GM03348 (cell line): ENCODE measurements around the gene TRIM59.
A peak's percentile ranks its signal among the peaks of the same experiment; 100 is the strongest.

Source experiments
- DNase-seq: peaks from one replicate; pipeline ENCODE4 v3.0.0; 2012; ENCODE audit warnings: low spot score

The TRIM59 gene

DNA sequence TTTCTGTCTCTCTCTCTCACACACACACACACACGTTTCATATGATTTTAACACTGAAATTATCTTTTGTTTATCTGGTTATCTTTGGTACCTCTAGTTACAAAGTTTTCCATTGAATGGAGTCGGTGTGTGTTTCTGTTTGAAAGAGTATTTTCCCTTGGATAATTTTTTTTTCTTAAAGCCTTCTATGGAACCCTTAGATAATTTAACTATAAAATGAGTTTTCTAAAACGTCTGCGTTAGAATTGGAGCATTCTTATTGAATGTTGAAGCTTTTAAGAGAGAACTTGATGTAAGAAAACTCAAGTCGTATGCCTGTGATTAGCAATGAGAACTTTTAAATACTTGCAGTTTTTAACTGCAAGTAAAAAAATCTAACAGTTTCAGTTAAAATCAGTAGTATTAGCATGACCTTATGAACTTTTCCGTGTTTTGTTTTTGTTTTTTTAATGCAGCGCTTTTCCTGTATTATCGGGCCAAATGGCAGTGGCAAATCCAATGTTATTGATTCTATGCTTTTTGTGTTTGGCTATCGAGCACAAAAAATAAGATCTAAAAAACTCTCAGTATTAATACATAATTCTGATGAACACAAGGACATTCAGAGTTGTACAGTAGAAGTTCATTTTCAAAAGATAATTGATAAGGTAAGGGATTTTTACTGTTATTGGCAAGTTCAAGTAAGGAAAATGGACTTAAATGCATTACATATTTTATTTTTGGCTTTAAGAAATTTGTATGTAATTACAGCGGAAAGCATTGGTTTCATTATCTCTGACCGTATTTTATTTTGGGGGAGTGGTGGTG, 47.2 kb downstream of the TRIM59 start:
- DNase-seq: no peak

DNA sequence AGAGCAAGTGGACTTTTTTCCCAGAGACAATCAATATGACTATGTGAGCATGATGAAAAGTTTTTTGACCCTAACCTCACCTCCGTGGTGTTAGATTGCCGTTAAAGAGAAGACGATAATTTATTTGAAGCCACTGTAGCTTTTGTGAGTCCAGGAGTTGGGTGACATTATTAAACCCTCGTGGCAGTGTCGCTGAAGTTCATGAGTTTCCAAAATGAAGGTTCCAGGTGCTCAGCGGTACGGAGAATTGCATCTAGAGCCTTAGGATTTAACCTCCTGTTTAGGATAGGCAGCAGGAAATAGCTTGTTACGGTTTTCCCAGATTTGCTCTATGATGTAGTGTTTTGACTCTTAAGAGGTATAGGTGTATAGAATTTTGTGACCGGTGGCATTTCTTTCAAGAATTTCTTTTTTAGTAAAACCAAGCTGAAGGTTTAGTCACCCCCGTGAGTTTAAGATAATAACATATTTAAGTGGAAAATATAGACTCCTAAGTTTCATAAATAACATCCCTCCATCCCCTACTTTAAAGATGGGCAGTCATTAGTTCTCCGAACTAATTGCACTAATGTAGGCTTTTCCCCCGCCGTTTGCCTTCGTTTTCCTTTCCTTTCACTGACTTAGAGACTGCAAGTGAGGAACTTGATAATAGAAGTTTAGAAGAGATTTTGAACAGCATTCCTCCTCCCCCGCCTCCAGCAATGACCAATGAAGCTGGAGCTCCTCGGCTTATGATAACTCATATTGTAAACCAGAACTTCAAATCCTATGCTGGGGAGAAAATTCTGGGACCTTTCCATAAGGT, 48.1 kb downstream of the TRIM59 start:
- DNase-seq: peak; percentile 60

DNA sequence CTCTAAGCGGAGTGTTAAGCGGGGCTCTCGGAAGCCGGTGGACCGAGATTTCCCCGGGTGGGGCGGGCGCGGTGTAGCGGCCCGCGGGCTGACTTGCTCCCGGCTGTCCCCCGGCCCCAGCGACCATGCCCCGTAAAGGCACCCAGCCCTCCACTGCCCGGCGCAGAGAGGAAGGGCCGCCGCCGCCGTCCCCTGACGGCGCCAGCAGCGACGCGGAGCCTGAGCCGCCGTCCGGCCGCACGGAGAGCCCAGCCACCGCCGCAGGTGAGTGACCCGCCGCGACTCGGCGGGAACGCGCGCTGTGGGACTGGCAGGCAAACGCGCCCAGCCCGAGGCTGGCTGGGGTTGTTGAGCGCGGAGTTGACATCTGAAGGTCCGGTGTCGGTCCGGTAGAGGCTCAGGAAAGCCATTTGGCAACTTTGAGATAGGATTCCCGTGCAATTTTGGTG, 48.9 kb downstream of the TRIM59 start:
- peak; percentile 20 for DNase-seq

DNA sequence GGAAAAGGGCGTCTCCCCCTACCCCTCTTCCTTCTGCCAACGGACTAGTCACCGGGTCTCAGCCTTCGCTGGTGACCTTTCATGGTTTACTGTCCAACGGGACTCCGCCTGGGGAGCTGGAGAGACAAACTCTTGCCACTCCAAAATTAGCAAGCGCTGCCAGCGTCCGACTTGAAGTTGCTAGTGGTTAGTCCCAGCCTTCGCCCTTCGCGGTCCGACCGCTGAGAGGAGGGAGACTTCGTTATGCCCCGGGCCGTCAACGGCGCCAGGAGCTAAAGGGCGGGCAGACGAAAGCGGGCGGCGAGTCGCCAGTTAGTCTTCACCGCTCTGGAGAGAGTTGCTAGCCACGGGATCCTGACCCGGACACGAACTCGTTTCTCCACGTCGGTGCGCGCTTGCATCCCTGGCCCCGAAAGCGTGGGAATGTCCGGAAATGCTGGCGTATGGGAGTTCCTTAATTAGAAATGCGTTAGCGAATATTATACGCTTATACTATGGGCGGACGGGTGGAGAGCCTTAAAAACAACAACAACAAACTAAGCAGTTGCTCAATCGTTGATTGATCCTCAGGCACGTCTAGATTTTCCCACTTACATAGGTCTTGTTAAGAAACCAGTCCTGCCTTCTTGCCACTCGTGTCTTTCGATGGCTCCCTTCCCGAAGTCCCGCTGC, 49.4 kb downstream of the TRIM59 start:
- DNase-seq: peak; percentile 39

DNA sequence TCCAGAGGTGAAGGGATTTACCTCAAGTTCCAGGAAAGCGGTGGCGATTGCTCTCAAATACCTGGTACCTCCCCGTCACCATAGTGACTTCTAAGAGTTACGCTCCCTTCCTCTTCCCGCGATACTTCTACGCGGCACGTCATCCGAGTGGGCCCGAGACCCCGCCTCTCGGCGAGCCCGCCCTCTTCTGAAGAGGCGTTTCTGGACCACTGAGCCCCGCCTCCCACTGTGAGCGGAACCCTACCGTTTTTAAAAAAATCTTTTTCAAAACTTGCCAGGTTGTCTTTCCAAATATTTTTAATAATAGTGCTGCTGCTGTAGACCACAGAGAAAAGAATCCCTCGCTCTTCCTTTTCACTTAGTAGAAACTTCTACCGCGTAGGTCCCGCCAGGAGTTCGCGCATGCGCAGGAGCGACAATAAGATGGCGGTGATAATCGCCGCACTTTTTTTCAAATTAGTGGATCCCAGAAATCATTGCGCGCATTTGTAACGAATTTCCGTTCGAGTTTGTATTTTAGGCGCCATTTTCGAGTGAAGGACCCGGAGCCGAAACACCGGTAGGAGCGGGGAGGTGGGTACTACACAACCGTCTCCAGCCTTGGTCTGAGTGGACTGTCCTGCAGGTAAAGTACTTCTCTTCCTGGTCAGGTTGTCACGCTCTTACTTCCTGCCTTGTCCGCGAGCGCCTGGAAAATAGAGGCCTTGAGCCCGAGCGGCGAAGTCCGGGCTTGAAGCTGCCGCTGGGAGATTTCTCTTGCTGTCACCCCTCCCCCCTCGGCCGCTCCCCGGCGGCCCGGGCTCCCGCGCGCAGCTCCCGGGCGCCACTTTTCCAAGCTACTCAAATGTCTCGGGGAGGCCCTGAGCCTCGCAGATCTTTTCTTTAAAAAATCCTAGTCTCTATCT, 50.2 kb downstream of the TRIM59 start, which contains the start of the genes IFT80 and SMC4:
Gene IFT80, minus strand, starts transcription at position 101 of the 905 bp plus-strand sequence. CDS start 14,625 bp downstream, outside the sequence.
Gene SMC4, plus strand, starts transcription at position 526 of the 905 bp plus-strand sequence. CDS start 1,177 bp downstream, outside the sequence.
- peak; percentile 95 for DNase-seq

DNA sequence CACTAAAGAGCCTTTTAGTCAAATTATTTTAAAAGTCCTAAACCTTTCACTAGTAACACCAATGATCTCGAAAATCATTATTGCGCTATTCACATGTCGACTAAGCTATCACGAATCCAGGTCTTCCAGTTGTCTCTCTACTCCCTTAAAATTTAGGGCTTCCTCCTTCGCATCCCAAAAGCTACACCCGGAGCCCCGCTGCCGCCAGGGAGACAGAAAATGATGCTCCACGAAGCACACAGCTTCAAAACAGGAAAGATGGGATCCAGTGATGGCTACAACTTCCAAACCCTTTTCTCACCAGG, 50.8 kb downstream of the TRIM59 start:
- DNase-seq: no peak

DNA sequence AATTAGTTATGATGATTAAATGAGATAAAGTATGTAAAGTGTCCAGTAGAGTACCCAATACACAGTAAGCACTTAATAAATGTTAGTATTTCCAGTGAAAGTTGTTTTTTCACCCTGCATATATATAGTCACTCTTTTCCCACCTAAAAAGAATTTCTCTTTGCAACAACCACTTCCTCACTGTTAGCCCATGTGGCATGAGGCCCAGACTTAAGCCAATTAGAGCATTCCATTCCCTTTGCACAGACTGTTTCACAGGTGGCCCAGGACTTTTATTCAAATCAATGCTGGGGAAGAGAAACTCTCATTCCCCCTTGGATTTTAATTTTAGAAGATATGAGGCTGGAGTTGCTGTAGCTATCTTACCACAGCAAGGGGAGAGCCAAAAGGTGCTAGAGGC, 54.3 kb downstream of the TRIM59 start:
- DNase-seq: peak; percentile 69

DNA sequence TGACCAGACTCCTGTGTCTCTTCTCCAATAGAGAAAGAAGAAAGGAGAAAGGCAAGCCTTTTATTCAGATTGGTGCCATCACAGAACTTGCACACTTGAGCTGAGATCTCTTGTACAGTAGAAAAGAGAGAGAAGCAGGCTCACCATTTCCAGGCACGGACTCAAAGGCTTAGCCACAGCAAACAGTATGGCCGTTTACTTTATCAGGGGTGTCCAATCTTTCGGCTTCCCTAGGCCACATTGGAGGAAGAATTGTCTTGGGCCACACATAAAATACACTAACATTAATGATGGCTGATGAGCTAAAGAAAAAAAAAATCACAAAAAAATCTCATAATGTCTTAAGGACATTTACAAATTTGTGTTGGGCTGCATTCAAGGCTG, 55.6 kb downstream of the TRIM59 start:
- no peak for DNase-seq

DNA sequence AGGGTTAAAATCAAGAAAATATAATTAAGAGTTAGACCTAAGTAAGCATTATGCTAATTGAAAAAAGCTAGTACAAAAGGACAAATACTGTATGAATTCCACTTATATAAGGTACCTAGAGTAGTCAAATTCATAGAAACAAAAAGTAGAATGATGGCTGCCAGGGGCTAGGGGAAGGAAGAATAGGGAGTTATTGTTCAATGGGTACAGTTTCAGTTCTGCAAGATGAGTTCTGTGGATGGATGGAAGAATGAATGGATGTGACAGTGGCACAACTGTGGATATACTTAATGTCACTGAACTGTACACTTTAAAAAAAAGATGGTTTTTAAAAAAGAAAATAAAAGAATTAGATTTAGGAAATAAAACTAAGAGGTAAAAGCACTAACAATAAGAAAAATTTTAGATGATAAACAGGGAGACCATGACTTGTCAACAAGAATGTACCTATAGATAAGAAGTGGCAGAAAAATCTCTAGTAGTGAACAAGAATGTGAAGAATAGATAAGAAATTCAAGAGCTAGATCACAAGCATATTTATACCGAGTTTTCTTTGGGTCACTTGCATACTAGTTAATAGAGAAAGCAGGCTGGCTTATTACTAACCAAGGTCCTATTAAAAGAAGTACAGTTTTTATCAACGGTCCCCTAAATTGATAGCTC, 56.1 kb downstream of the TRIM59 start:
- DNase-seq: no peak

DNA sequence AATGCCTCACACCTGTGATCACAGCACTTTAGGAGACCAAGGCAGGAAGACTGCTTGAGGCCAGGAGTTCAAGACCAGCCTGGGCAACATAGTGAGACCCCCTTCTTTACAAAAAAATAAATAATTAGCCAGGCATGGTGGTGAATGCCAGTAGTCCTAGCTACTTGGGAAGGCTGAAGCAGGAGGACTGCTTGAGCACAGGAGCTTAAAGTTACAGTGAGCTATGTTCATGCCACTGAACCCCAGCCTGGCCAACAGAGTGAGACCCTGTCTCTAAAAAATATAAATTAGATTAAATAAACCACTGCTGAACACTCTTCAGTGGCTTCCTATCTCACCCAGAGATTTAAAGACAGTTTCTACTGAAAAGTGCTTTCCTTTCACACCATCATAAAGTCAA, 56.8 kb downstream of the TRIM59 start:
- DNase-seq: no peak

DNA sequence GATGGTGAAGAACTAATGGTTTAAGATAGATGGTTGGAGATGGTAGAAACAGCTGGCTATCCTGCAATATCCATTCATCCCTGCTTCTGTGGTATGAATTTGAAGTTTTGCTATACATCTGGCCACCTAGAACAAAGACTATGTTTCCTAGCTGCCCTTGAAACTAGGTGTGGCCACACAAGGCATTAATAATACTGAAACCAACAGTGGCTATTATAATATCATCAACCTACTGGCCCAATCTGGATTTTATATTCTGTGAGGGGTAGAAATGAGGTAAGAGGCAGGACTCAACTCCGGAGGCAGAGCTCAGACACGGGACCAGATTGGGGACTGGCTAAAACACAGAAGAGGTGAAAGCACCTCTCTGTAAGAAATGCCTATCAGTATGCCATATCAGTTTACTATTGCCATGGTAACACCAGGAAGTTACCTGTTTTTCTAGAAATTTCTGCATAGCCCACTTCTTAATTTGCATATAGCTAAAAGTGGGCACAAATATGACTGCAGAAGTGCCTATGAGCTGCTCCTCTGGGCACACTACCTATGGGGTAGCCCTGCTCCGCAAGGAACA, 58.9 kb downstream of the TRIM59 start:
- no peak for DNase-seq
